Right lobe of liver (tissue), 6 donors: ENCODE data around the gene EVI5. TPM values are rescaled to one million over a fixed set of nuclear protein-coding genes. Genes with fewer than 3 reads are reported as not detected.
A peak's percentile ranks its signal among the peaks of the same experiment; 100 is the strongest.

ENCODE experiments used
- ATAC-seq, 4 donors: fragments of 200-7000 bp; cut with Tn5 transposase; one replicate each; pipeline ENCODE4 v1.9.1; 2020; ENCODE audit warnings: mild to moderate bottlenecking in 4 of 4, moderate library complexity in 4 of 4
- DNase-seq, 3 donors: peaks; one replicate each; pipeline ENCODE4 v3.0.0-alpha.2; 2020
- H3K27ac ChIP-seq, 3 donors: fragments of 200-600 bp; one replicate each; pipeline ENCODE4 v1.8.0; 2022
- H3K27me3 ChIP-seq, 2 donors: fragments of 200-600 bp; one replicate each; pipeline ENCODE4 v1.8.0; 2022
- H3K36me3 ChIP-seq, 4 donors: fragments of 200-600 bp; sonication (generic) in 1 of 4; one replicate each; pipeline versions ENCODE4 v1.5.1 to v1.8.0; 2017 to 2022; ENCODE audit warnings: control low read depth in 1 of 4
- H3K4me1 ChIP-seq, 4 donors: fragments of 200-600 bp; sonication (generic) in 1 of 4; one replicate each; pipeline versions ENCODE4 v1.5.1 to v1.8.0; 2017 to 2022; ENCODE audit warnings: control low read depth in 1 of 4
- H3K4me3 ChIP-seq, 3 donors: fragments of 200-600 bp; one replicate each; pipeline ENCODE4 v1.8.0; 2022
- H3K9me3 ChIP-seq, 4 donors: fragments of 200-600 bp; sonication (generic) in 1 of 4; one replicate each; pipeline versions ENCODE4 v1.5.1 to v1.8.0; 2017 to 2022; ENCODE audit warnings: control low read depth in 1 of 4
- CTCF ChIP-seq, 4 donors: fragments of 200-600 bp in 3 of 4; fragments of 450-650 bp in 1 of 4; IDR thresholded peaks; one replicate each; pipeline versions ENCODE4 v1.5.1 to v1.8.0; 2016 to 2022; ENCODE audit warnings: antibody characterized with exemption in 4 of 4, mild to moderate bottlenecking in 2 of 4
- POLR2A ChIP-seq: fragments of 450-650 bp; IDR thresholded peaks from one replicate; pipeline ENCODE4 v1.6.1; 2017; ENCODE audit warnings: antibody characterized with exemption, mild to moderate bottlenecking
- WGBS: methylation state at CpG from one replicate; pipeline ENCODE4 v1.1.6; 2018; ENCODE audit warnings: low coverage, low lambda C conversion rate; ENCODE audit not compliant: insufficient coverage; ENCODE audit errors: missing lambda C conversion rate; 5-methylcytosine and 5-hydroxymethylcytosine counted together
- intact Hi-C, 2 donors: fragments of 100-400 bp; cut with DNase I; formaldehyde crosslinking; loops; one replicate each; pipeline versions ENCODE4 v1.11.2 to v1.14.1; 2022
- long read RNA-seq: library from polyadenylated mRNA; unstranded; transcript quantifications from one replicate; pipeline ENCODE4 v2.0.0, GENCODE V29; 2019
- total RNA-seq, 6 experiments: library from RNA; depleted of rRNA in 2 of 6; stranded (reverse); fragments of >200 nt in 2 of 6; fragmentation: NEBNext Ultra II Directional in 3 of 6; extraction: Animal tissue kit (Norgen Biotek cat#: 25700) in 3 of 6; gene quantifications; one replicate each; pipeline versions ENCODE4 v1.1.0 to v1.2.4, GENCODE V29; 2016 to 2023
- donor health status: DM: no; HTN: yes; CAD: no.
- donor health status: DM: no; HTN: no; CAD: no.
- donor health status: DM: no; HTN: no; CAD: no.
- donor health status: DM: no; HTN: yes; CAD: no.
- donor health status: DM: no; HTN: yes; CAD: no.

The EVI5 gene
- total RNA-seq: 10 to 100 TPM; 12.8 to 27.7 (median 19.0) TPM
- long read RNA-seq, partial matches to known transcripts: 3 of 6 reads
- long read RNA-seq, other reads (novel, unspliced or antisense): 3 of 6 reads

GRCh38 chr1:92784639-92785500 is at the start of gene EVI5:
EVI5 (minus strand) TSS chr1:92785108; CDS start chr1:92736546, 48,562 bp downstream.
- H3K4me1 ChIP-seq: peaks cover 0 to 7% (median 2%) of the 10 kb centered on the region in 4 donors
- peak within 1 kb of the TSS; percentile 87 to 93 (median 90) for H3K27ac ChIP-seq
- no peaks in the 10 kb centered on the region for H3K9me3 ChIP-seq
- TF ChIP-seq POLR2A: peak; percentile 68
- peak in 1 of 4 donors; percentile 18 for TF ChIP-seq CTCF (IDR thresholded peaks at IDR 0.05)
- intact Hi-C loops: no loop called here
- ATAC-seq (peak; percentile 94 to 97 (median 96)), DNase-seq (peak; percentile 96 to 97 (median 97))
- no peaks in the 10 kb centered on the region for H3K36me3 ChIP-seq
- H3K27me3 ChIP-seq: no peaks in the 10 kb centered on the region
- peak within 1 kb of the TSS; percentile 86 to 91 (median 89) for H3K4me3 ChIP-seq
- WGBS: 0% methylated on average over 16 of the region's 94 CpGs

GRCh38 chr1:92834617-92835016 is 49.7 kb upstream of the EVI5 start:
- DNase-seq: no peak
- WGBS: 62% methylated on average over 5 of the region's 5 CpGs
- Histone ChIP-seq H3K4me1 (peaks cover 0 to 32% (median 11%) of the 10 kb centered on the region in 4 donors), H3K27me3 (no peaks in the 10 kb centered on the region), H3K27ac (no peak overlapping the region), H3K36me3 (peaks cover 0 to 61% (median 26%) of the 10 kb centered on the region in 4 donors), H3K4me3 (no peak overlapping the region), H3K9me3 (no peaks in the 10 kb centered on the region)
- no peak for TF ChIP-seq POLR2A
- no peak for TF ChIP-seq CTCF (IDR thresholded peaks at IDR 0.05)
- intact Hi-C loops: no loop called here
- no peak for ATAC-seq

- Histone ChIP-seq H3K27ac (no peak overlapping the region), H3K9me3 (no peaks in the 10 kb centered on the region), H3K4me3 (peak overlapping the region in 2 of 3 donors; percentile 70 to 95), H3K27me3 (no peaks in the 10 kb centered on the region), H3K36me3 (peaks cover 0 to 53% (median 21%) of the 10 kb centered on the region in 4 donors), H3K4me1 (peaks cover 0 to 26% (median 8%) of the 10 kb centered on the region in 4 donors)
- WGBS: 29% methylated on average over 3 of the region's 5 CpGs
- intact Hi-C loops: no loop called here
- TF ChIP-seq CTCF (IDR thresholded peaks at IDR 0.05): no peak
- no peak for DNase-seq
- ATAC-seq: no peak
These were observed 48.9 kb upstream of the EVI5 start for GRCh38 chr1:92833840-92834239.

DNA sequence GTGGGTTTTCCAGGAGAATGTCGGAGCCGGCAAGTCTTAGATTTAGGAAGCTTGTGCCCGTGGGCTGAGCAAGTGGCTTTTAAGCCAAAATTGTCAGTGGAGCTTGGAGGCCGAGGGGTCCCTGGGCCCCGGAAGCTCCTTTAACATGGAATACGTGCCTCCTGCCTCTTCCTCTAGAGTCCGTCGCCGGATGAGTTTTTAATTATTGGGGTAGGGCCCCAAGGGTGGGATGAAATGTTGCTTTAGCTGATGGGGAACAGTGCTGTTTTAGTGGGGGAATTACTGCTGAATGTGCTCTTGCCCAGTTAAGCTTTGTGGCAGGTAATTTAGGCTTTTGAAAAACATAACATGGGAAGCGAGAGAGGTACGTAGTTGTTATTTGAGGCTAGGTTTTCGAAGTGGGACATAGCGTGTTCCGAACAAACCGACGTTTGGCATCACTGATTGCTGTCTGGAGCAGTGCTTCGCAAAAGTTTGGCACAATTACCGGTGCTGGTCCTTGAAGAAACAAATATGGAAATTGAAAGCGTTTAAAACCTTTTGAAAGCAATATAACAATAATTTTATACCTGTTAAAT is 47.7 kb upstream of the EVI5 start:
- DNase-seq (no peak), ATAC-seq (peak in 2 of 4 donors; percentile 8 to 14)
- under 1% methylated on average over 16 of the region's 19 CpGs for WGBS
- Histone ChIP-seq H3K36me3 (peaks cover 0 to 41% (median 16%) of the 10 kb centered on the region in 4 donors), H3K4me1 (peaks cover 0 to 21% (median 8%) of the 10 kb centered on the region in 4 donors), H3K4me3 (peak overlapping the region; percentile 70 to 95 (median 90)), H3K9me3 (no peaks in the 10 kb centered on the region), H3K27me3 (no peaks in the 10 kb centered on the region), H3K27ac (peak overlapping the region; percentile 75 to 91 (median 82))
- intact Hi-C loops: no loop called here
- TF ChIP-seq POLR2A (no peak), CTCF (IDR thresholded peaks at IDR 0.05) (no peak)
